Naive B cell (primary cell): ENCODE measurements around the gene JMJD8. TPM values are rescaled to one million over a fixed set of nuclear protein-coding genes. Genes with fewer than 3 reads are reported as not detected.
A peak's percentile ranks its signal among the peaks of the same experiment; 100 is the strongest.

Experiments used
- ATAC-seq, 2 donors: fragments of 150-1000 bp; cut with Tn5 transposase; 2 replicates each; pipeline ENCODE4 v1.10.0; 2021; ENCODE audit warnings: low read depth in 2 of 2, mild to moderate bottlenecking in 2 of 2, moderate library complexity in 2 of 2
- DNase-seq: peaks from one replicate; pipeline ENCODE4 v3.0.0; 2022
- H3K27ac Mint-ChIP-seq, 6 donors: one replicate each; pipeline ENCODE4 v1.8.0; 2020 to 2022; ENCODE audit warnings: mild to moderate bottlenecking in 6 of 6, mixed read lengths in 6 of 6, moderate library complexity in 5 of 6, inconsistent platforms in 2 of 6
- H3K27me3 Mint-ChIP-seq, 3 donors: one replicate each; pipeline ENCODE4 v1.8.0; 2021 to 2022; ENCODE audit warnings: mixed read lengths in 3 of 3, mild to moderate bottlenecking in 1 of 3
- H3K36me3 Mint-ChIP-seq, 2 donors: one replicate each; pipeline ENCODE4 v1.8.0; 2020 to 2022; ENCODE audit warnings: mixed read lengths in 2 of 2, inconsistent platforms in 1 of 2, mild to moderate bottlenecking in 1 of 2
- H3K4me1 Mint-ChIP-seq, 3 donors: one replicate each; pipeline ENCODE4 v1.8.0; 2020 to 2022; ENCODE audit warnings: mixed read lengths in 3 of 3, inconsistent platforms in 1 of 3, mild to moderate bottlenecking in 1 of 3, moderate library complexity in 1 of 3
- H3K4me3 Mint-ChIP-seq, 8 donors: one replicate each; pipeline ENCODE4 v1.8.0; 2020 to 2022; ENCODE audit warnings: mild to moderate bottlenecking in 8 of 8, mixed read lengths in 8 of 8, moderate library complexity in 8 of 8, inconsistent platforms in 2 of 8
- H3K9me3 Mint-ChIP-seq, 7 donors: one replicate each; pipeline ENCODE4 v1.8.0; 2020 to 2022; ENCODE audit warnings: mixed read lengths in 7 of 7, mild to moderate bottlenecking in 5 of 7, inconsistent platforms in 2 of 7, moderate library complexity in 1 of 7
- polyA plus RNA-seq, 6 donors: library from polyadenylated mRNA; unstranded; fragments of 300-500 nt; fragmentation: Illumina TruSeq; gene quantifications; one replicate each; pipeline ENCODE4 v1.2.3, GENCODE V29; 2021; ENCODE audit warnings: low read depth in 6 of 6

JMJD8 gene
- polyA plus RNA-seq, 6 donors from 2014 or later = 38.1 to 62.6 (median 40.0) TPM

DNA sequence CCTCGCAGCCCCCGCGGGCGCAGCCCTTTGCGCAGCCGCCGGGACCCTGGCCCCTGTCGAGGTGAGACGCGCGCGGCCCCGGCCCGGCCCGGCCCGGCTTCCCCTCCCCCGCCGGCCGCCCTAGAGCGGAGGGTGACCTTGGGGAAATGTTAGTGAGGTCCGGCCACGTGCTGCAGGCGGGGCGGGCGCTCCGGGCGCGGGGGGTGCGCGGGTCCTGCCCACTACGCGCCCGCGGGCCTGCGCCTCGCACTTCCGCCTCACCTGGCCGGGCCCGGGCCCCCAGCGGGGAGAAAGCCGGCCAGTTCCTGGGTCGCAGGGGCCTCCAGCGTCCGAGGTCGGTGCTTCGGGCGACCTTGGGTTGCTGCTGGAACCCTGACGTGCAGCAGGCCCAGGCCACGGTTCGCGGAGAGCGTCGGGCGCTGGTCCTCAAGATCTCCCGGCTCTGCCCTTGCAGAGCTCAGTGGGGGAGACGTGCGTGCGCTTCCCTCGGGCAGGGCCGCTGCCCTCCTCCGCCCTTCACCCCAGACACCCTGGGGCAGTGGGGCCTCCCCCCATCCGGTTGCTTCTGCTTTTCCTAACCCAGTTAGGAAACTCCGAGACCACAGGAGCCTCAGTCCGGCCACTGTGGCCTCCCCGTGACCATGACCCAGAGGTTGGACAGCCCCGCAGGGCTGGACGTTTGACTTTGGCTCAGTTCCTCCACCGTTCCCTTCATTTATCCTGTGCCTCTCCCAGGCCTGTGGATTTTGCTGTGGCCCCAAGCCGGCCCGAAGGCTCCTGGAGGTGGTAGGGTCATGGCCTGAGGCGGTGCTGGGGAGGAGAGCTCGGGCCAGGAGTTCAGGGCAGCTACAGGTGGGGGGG lies 41.7 kb downstream of the JMJD8 start:
- peak; percentile 27 for DNase-seq
- Mint-ChIP-seq H3K27me3 (no peaks in the 10 kb centered on the region), H3K4me3 (peak overlapping the region; percentile 63 to 85 (median 75)), H3K9me3 (no peaks in the 10 kb centered on the region), H3K4me1 (peaks cover 13 to 26% (median 25%) of the 10 kb centered on the region in 3 donors), H3K27ac (peak overlapping the region in 1 of 6 donors; percentile 36), H3K36me3 (no peaks in the 10 kb centered on the region)
- ATAC-seq = peak; percentile 40 to 49

DNA sequence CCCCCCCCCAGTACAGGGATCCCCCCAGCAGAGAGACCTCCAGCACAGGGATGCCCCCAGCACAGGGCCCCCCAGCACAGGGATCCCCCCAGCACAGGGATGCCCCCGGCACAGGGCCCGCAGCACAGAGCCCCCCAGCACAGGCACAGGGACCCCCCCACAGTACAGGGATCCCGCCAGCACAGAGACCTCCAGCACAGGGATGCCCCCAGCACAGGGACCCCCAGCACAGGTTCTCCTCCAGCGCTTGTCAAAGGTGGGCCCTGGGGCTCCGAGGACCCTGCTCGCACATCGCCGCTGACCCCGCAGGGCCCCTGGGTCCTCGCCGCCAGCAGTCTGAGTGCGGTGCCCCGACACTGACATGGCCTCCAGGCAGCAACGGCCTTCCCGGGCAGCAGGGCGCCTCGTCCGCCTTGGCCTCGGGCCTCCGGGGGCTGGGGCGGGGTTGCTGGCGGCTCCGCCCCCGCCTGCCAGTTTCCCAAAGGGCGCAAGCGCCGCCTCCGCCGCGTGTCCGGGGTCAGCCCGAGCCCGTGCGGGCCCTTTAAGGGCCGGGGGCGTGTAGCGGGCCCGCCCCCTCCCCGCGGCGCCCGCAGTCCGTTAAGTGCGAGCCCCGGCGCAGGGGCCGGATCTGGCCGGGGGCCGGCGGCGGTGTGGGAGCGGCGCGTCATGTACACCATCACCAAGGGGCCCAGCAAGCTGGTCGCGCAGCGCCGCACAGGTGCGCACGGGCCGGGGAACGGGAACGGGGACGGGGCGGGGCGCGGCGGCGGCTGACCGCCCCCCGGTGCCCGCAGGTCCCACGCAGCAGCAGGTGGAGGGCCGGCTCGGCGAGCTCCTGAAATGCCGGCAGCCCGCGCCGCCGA lies 42.6 kb downstream of the JMJD8 start, which contains the start of gene MCRIP2:
Gene MCRIP2, plus strand, starts transcription at position 503 of the 863 bp plus-strand sequence. Its CDS starts 164 bp downstream, at position 667.
- DNase-seq (peak; percentile 60), ATAC-seq (peak; percentile 22 to 31)
- Mint-ChIP-seq H3K27ac (peak within 1 kb of the TSS in 3 of 6 donors; percentile 9 to 36 (median 24)), H3K9me3 (no peaks in the 10 kb centered on the region), H3K4me3 (peak within 1 kb of the TSS; percentile 63 to 87 (median 75)), H3K36me3 (no peaks in the 10 kb centered on the region), H3K27me3 (no peaks in the 10 kb centered on the region), H3K4me1 (peaks cover 13 to 29% (median 28%) of the 10 kb centered on the region in 3 donors)

GRCh38 chr16:640614-641013 lies 43.5 kb downstream of the JMJD8 start:
- no peaks in the 10 kb centered on the region for H3K36me3 Mint-ChIP-seq
- H3K9me3 Mint-ChIP-seq = no peaks in the 10 kb centered on the region
- DNase-seq (no peak), ATAC-seq (no peak)
- H3K27ac Mint-ChIP-seq = peak overlapping the region in 2 of 6 donors; percentile 9 to 24
- no peaks in the 10 kb centered on the region for H3K27me3 Mint-ChIP-seq
- peaks cover 13 to 32% (median 30%) of the 10 kb centered on the region in 3 donors for H3K4me1 Mint-ChIP-seq
- peak overlapping the region in 7 of 8 donors; percentile 45 to 87 (median 56) for H3K4me3 Mint-ChIP-seq

DNA sequence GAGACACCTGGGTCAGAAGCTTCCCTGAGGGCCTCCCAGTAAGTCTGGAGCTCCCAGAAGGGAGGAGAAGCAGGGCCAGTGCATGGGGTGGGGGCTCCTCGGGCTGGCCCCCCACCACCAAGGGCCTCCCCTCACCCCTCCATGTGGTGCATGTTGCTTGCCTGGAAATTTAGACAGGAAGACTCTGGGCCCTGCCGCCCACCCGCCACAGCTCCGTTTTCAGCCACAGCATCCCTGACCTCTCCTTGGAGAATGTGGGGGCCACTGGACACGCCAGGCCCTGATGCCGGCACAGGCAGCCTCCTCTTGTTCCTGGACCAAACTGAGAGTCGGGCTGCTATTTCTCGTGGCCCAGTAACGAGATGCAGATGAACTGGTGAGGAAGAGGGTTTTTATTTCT lies 45.3 kb downstream of the JMJD8 start:
- ATAC-seq (no peak), DNase-seq (no peak)
- Mint-ChIP-seq H3K9me3 (no peaks in the 10 kb centered on the region), H3K36me3 (no peaks in the 10 kb centered on the region), H3K4me1 (peaks cover 3 to 38% (median 28%) of the 10 kb centered on the region in 3 donors), H3K4me3 (peak overlapping the region in 4 of 8 donors; percentile 4 to 80 (median 46)), H3K27ac (no peak overlapping the region), H3K27me3 (no peaks in the 10 kb centered on the region)

- Mint-ChIP-seq H3K4me1 (peaks cover 0 to 38% (median 24%) of the 10 kb centered on the region in 3 donors), H3K9me3 (no peaks in the 10 kb centered on the region), H3K4me3 (peak overlapping the region in 6 of 8 donors; percentile 43 to 95 (median 74)), H3K36me3 (no peaks in the 10 kb centered on the region), H3K27ac (peak overlapping the region in 2 of 6 donors; percentile 60 to 99), H3K27me3 (no peaks in the 10 kb centered on the region)
- DNase-seq (no peak), ATAC-seq (no peak)
These were observed 46.0 kb downstream of the JMJD8 start for GRCh38 chr16:638034-638543.

DNA sequence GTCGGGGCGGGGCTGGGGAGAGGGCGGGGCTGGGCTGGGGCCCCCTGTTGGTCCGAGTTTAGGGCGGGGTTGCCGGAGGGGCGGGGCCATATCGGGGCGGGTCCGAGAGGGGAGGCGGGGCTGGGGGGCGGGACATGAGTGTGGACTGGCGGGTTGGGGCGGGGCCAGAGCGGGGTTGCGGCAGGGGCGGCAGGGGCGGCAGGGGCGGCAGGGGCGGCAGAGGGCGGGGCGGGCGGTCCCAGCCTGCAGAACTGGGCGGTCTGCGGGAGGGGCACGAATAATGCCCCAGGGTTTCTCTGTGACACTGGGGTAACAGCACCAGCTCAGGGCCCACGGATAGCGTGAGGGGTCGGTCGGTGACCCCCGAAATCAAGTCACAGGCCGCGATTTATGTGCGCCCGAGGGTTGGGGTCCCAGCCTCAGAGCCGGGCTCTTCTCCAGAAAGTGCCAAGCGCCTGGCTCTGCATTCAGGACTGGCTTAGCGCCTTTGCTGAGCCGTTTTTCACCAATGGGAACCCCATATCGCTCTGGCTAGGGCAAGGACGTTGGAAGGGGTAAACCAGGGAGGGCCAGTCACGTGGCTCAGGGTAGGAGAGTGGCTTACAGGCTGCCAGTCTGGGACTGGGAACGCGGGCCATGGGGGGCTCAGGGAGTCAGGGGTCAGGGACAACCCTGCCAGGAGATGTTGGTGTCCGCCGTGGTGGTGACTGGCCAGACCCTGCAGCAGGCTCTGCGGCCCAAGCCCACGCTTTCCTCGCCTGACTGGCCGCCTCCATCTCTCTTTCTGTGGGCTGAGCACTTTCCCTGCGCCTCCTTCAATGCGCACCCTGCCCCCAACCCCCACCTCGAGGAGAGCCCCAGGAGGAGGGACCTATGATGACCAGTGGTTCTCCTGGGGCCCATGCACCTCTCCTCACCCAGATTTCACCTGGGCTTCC lies 46.8 kb downstream of the JMJD8 start:
- Mint-ChIP-seq H3K9me3 (no peaks in the 10 kb centered on the region), H3K4me1 (peaks cover 0 to 38% (median 22%) of the 10 kb centered on the region in 3 donors), H3K27me3 (no peaks in the 10 kb centered on the region), H3K4me3 (peak overlapping the region; percentile 92 to 99 (median 96)), H3K27ac (peak overlapping the region; percentile 98 to 100 (median 99)), H3K36me3 (no peaks in the 10 kb centered on the region)
- peak; percentile 60 to 62 for ATAC-seq
- DNase-seq = no peak

GRCh38 chr16:636206-637080 lies 47.7 kb downstream of the JMJD8 start, which contains the start of gene METTL26:
Gene METTL26, minus strand, starts transcription at chr16:636305. Its CDS starts 15 bp downstream, at chr16:636290.
- H3K4me1 Mint-ChIP-seq = peaks cover 0 to 38% (median 22%) of the 10 kb centered on the region in 3 donors

GRCh38 chr16:635573-636205 lies 48.4 kb downstream of the JMJD8 start:
- no peak for ATAC-seq
- no peak for DNase-seq
- H3K36me3 Mint-ChIP-seq = no peaks in the 10 kb centered on the region
- H3K27me3 Mint-ChIP-seq = no peaks in the 10 kb centered on the region
- peak overlapping the region in 1 of 6 donors; percentile 99 for H3K27ac Mint-ChIP-seq
- peak overlapping the region; percentile 32 to 99 (median 94) for H3K4me3 Mint-ChIP-seq
- H3K4me1 Mint-ChIP-seq = peaks cover 0 to 38% (median 21%) of the 10 kb centered on the region in 3 donors
- no peaks in the 10 kb centered on the region for H3K9me3 Mint-ChIP-seq

More at GRCh38 chr16:636206-637080, 47.7 kb downstream of the JMJD8 start, which contains the start of gene METTL26:
- DNase-seq = peak; percentile 90
- Mint-ChIP-seq H3K36me3 (no peaks in the 10 kb centered on the region), H3K9me3 (no peaks in the 10 kb centered on the region), H3K4me3 (peak within 1 kb of the TSS; percentile 92 to 99 (median 96)), H3K27me3 (no peaks in the 10 kb centered on the region), H3K27ac (peak within 1 kb of the TSS; percentile 98 to 100 (median 99))
- peak; percentile 83 to 86 for ATAC-seq

GRCh38 chr16:634996-635395 lies 49.1 kb downstream of the JMJD8 start:
- DNase-seq (no peak), ATAC-seq (no peak)
- no peak overlapping the region for H3K27ac Mint-ChIP-seq
- peaks cover 0 to 34% (median 16%) of the 10 kb centered on the region in 3 donors for H3K4me1 Mint-ChIP-seq
- no peaks in the 10 kb centered on the region for H3K27me3 Mint-ChIP-seq
- H3K36me3 Mint-ChIP-seq = no peaks in the 10 kb centered on the region
- no peaks in the 10 kb centered on the region for H3K9me3 Mint-ChIP-seq
- H3K4me3 Mint-ChIP-seq = peak overlapping the region; percentile 24 to 92 (median 70)

DNA sequence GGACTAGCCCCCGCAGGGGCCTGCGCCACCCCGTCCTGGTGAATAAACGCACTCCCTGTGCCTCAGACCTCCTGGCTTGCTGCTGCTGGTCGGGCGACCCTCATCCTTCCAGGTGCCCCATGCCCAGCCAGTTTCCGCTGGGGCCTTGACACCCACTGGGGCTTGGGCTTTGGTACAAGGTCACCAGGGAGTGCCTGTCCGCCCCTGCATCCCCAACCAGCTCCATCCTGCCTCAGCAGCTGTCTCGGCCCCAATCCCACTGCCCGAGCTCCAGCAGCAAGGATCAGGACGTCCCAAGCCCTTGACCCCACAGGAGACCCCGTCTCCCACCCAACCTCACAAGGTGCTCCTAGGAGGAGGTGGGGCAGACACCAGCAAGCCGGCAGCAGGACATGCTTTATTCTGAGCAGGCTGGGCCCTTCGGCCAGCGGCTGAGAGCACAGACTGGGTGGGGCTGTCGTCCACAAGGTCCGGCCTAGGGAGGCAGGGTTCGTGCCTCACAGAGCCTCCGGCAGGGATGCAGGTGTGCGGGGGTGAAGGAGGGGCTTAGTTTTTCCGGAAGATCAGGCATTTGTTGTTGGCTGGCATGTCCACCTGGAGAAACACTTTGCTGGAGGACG lies 50.0 kb downstream of the JMJD8 start:
- peaks cover 0 to 28% (median 10%) of the 10 kb centered on the region in 3 donors for H3K4me1 Mint-ChIP-seq
- no peaks in the 10 kb centered on the region for H3K9me3 Mint-ChIP-seq
- peak overlapping the region in 7 of 8 donors; percentile 34 to 92 (median 70) for H3K4me3 Mint-ChIP-seq
- no peaks in the 10 kb centered on the region for H3K27me3 Mint-ChIP-seq
- ATAC-seq (no peak), DNase-seq (no peak)
- no peaks in the 10 kb centered on the region for H3K36me3 Mint-ChIP-seq
- H3K27ac Mint-ChIP-seq = peak overlapping the region in 1 of 6 donors; percentile 93
